Right lobe of liver (tissue), 4 donors: ENCODE results near the gene AIF1.

ENCODE experiments used
- CTCF ChIP-seq, 4 donors: fragments of 200-600 bp in 3 of 4; fragments of 450-650 bp in 1 of 4; IDR thresholded peaks; one replicate each; pipeline versions ENCODE4 v1.5.1 to v1.8.0; 2016 to 2022; ENCODE audit warnings: antibody characterized with exemption in 4 of 4, mild to moderate bottlenecking in 2 of 4
- POLR2A ChIP-seq: fragments of 450-650 bp; IDR thresholded peaks from one replicate; pipeline ENCODE4 v1.6.1; 2017; ENCODE audit warnings: antibody characterized with exemption, mild to moderate bottlenecking
- donor health status: DM: no; HTN: no; CAD: no.
- donor health status: DM: no; HTN: no; CAD: no.
- donor health status: DM: no; HTN: yes; CAD: no.

DNA sequence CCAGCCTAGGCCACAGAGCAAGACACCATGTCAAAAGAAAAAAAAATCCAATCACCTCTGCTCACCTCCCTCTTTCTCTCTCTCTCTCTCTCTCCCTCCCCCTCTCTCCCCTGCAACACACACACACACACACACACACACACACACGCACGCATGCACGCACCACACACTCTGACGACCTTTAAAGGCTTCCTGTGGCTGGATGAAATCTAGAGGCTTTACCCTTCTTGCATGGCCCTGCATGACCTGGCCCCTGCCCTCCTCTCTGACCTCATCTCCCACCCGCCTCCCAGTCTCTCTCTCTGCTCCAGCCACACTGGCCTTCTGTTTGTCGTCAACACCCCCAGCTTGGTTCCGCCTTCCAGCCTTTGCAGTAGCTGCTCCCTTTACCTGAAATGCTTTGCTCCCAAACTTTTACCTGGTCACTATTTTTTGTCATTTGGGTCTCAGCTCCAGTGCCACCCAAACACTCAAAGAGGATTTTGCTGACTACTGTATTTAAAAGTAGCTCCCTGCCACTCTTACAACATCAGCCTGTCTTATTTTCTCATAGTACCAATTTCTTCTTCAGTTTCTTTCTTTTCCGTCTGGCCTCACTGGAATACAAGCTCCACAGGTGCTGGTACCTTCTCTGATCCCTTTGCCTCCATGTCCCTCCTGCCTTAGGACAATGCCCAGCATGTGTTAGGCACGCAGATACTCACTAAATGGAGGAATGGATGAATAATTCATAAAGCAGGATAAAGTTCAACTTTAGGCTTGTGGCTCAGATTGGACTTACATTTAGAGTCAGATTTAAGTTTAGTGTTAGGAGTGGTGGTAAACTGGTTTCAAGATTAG is 47.3 kb upstream of the AIF1 start:
- TF ChIP-seq CTCF (IDR thresholded peaks at IDR 0.05) (no peak), POLR2A (no peak)
